BLaER1 treated with 17β-estradiol and CSF1 and Interleukin-3, amounts not matched to agents 10 nM and 100 nM (cell line): ENCODE measurements around the gene GPSM3.

Experiments
- H3K27ac ChIP-seq, 11 experiments: shearing (Covaris generic); formaldehyde crosslinking; 2 replicates each; pipeline ENCODE4 v1.8.1; 2022
- H3K27me3 ChIP-seq, 11 experiments: shearing (Covaris generic); formaldehyde crosslinking; 2 replicates each; pipeline ENCODE4 v1.8.1; 2022
- H3K36me3 ChIP-seq, 11 experiments: shearing (Covaris generic); formaldehyde crosslinking; 2 replicates each; pipeline ENCODE4 v1.8.1; 2022
- H3K4me1 ChIP-seq, 10 experiments: shearing (Covaris generic); formaldehyde crosslinking; 2 replicates each; pipeline ENCODE4 v1.8.1; 2022
- H3K4me2 ChIP-seq, 11 experiments: shearing (Covaris generic); formaldehyde crosslinking; 2 replicates each; pipeline ENCODE4 v1.8.1; 2022
- H3K4me3 ChIP-seq, 10 experiments: shearing (Covaris generic); formaldehyde crosslinking; 2 replicates each; pipeline ENCODE4 v1.8.1; 2022
- H3K9ac ChIP-seq, 11 experiments: shearing (Covaris generic); formaldehyde crosslinking; 2 replicates each; pipeline ENCODE4 v1.8.1; 2022
- H3K9me3 ChIP-seq, 11 experiments: shearing (Covaris generic); formaldehyde crosslinking; replicated peaks in 1 of 11; 2 replicates each; pipeline ENCODE4 v1.8.1; 2022
- H4K20me1 ChIP-seq, 11 experiments: shearing (Covaris generic); formaldehyde crosslinking; 2 replicates each; pipeline ENCODE4 v1.8.1; 2022
- Cebpa-rat ChIP-seq, 11 experiments: shearing (Covaris generic); IDR thresholded peaks; 2 replicates each; pipeline ENCODE4 v1.8.1; 2022

Gene GPSM3

DNA sequence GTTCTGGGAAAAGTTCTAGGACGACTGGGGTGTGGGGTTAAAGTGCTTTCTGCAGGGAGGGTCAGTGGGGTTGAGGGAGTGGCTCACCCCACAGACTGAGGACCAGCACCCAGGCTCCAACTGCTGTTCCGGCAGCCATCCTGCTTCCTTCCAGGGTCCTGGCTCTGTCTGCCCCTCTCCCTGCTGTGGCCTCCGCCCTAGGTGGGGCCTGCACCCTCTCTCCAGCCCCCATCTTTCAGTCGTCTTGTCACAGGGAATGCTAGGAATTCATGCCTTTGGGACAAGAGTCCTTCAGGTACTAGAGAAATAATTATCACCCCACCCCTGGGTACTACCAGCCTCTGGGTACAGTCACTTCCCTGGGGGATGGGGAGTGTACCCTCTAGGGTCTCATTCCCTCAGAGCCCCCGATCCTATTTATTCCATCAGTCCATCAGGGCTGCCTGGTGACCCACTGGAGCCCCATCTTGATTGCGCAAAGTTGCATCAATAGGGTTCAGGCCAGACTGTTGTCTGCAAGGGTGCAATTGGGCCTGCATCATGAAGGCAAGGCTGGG, 8.3 kb downstream of the GPSM3 start, which contains the start of gene AGER:
Gene AGER (minus strand): TSS at position 170 of the 557 bp plus-strand sequence. CDS start 31 bp downstream, at position 139.
- Histone ChIP-seq H3K4me2 (peak within 1 kb of the TSS in 2 of 11 experiments; percentile 26 to 95; a peak in 2 of 22 replicates), H3K27ac (peak within 1 kb of the TSS in 4 of 11 experiments; percentile 12 to 37 (median 29); a peak in 7 of 22 replicates), H3K27me3 (no peaks in the 10 kb centered on the region), H3K9ac (peak within 1 kb of the TSS in 10 of 11 experiments; percentile 26 to 66 (median 36); a peak in 12 of 22 replicates), H3K9me3 (no peaks in the 10 kb centered on the region), H4K20me1 (peaks cover 0 to 37% (median 7%) of the 10 kb centered on the region in 11 experiments; a peak in 9 of 22 replicates), H3K36me3 (peaks cover 66 to 81% (median 75%) of the 10 kb centered on the region in 11 experiments), H3K4me1 (peaks cover 42 to 88% (median 66%) of the 10 kb centered on the region in 10 experiments), H3K4me3 (no peak within 1 kb of the TSS)
- TF ChIP-seq Cebpa-rat (IDR thresholded peaks at IDR 0.05), result 0 out of 22 replicates have a peak, but pooled peaks of 1 of the 11 experiments have one; percentile 38

DNA sequence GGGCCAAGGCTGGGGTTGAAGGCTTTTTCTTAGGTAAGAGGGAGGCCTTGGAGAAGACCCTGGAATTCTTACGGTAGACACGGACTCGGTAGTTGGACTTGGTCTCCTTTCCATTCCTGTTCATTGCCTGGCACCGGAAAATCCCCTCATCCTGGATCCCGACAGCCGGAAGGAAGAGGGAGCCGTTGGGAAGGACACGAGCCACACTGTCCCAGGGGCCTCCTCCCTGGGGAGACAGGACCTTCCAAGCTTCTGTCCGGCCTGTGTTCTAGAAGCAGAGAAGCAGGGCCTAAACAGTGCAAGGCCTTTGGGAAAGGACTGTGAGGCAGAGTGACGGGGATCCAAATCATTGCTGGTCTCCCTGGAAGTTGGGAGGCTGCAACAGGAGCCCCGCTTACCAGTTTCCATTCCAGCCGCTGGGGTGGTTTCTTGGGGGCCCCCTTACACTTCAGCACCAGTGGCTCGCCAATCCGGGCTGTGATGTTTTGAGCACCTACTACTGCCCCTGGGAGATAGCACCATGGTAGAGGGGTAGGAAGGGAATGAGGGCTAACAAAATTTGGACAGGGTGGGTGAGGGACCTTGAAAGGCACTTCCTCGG, 8.9 kb downstream of the GPSM3 start:
- Histone ChIP-seq H3K36me3 (peaks cover 66 to 81% (median 75%) of the 10 kb centered on the region in 11 experiments), H3K4me1 (peaks cover 42 to 87% (median 65%) of the 10 kb centered on the region in 10 experiments), H3K4me3 (no peak overlapping the region), H3K9ac (peak overlapping the region in 10 of 11 experiments; percentile 5 to 66 (median 36); a peak in 12 of 22 replicates), H3K27me3 (no peaks in the 10 kb centered on the region), H3K9me3 (no peaks in the 10 kb centered on the region), H3K4me2 (peak overlapping the region in 1 of 11 experiments; percentile 26; a peak in 1 of 22 replicates), H4K20me1 (peaks cover 0 to 37% (median 7%) of the 10 kb centered on the region in 11 experiments; a peak in 9 of 22 replicates), H3K27ac (peak overlapping the region in 4 of 11 experiments; percentile 12 to 37 (median 22); a peak in 5 of 22 replicates)
- TF ChIP-seq Cebpa-rat (IDR thresholded peaks at IDR 0.05), result no peak

DNA sequence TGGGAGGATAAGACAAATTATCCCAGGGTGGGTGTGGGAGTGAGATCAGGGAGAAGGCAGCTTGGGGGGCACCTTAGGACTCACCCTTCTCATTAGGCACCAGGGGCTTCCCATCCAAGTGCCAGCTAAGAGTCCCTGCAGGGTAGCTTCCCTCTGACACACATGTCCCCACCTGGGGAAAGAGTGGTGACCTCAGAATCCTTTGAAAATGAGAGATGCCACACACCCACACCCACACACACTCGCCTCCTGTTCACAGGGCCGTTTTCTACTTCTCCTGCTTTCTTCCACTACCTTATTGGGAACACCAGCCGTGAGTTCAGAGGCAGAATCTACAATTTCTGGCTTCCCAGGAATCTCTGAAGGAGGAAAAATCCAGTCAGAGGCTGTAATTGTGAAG, 9.4 kb downstream of the GPSM3 start:
- peaks cover 62 to 76% (median 71%) of the 10 kb centered on the region in 11 experiments for H3K36me3 ChIP-seq

DNA sequence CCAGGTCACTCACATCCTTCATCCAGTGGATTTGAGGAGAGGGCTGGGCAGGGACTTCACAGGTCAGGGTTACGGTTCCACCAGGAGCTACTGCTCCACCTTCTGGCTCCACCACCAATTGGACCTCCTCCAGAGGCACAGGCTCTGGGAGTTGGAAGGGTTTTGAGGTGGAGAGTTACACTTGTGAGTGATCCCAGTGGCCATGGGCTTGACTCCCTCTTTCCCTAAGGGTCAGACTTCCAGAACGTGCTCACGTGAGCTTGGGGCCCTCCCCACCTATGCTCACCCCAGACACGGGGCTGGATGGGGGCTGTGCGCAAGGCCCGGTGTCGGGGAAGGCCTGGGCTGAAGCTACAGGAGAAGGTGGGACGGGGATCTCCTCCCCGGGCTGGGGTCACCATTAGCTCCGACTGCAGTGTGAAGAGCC, 9.9 kb downstream of the GPSM3 start:
- Histone ChIP-seq H3K27me3 (no peaks in the 10 kb centered on the region), H3K9ac (peak overlapping the region; percentile 7 to 66 (median 37); a peak in 17 of 22 replicates), H3K4me3 (no peak overlapping the region), H3K4me1 (peaks cover 32 to 77% (median 55%) of the 10 kb centered on the region in 10 experiments), H3K27ac (peak overlapping the region in 7 of 11 experiments; percentile 21 to 43 (median 37); a peak in 10 of 22 replicates), H3K36me3 (peaks cover 57 to 72% (median 67%) of the 10 kb centered on the region in 11 experiments), H3K4me2 (peak overlapping the region in 5 of 11 experiments; percentile 2 to 95 (median 46); a peak in 6 of 22 replicates), H4K20me1 (peaks cover 0 to 28% (median 7%) of the 10 kb centered on the region in 11 experiments; a peak in 9 of 22 replicates), H3K9me3 (no peaks in the 10 kb centered on the region)
- TF ChIP-seq Cebpa-rat (IDR thresholded peaks at IDR 0.05), result no peak

More for the DNA sequence above, 9.4 kb downstream of the GPSM3 start:
- TF ChIP-seq Cebpa-rat (IDR thresholded peaks at IDR 0.05), result no peak
- peaks cover 37 to 82% (median 60%) of the 10 kb centered on the region in 10 experiments for H3K4me1 ChIP-seq
- H3K4me2 ChIP-seq, result peak overlapping the region in 3 of 11 experiments; percentile 20 to 95 (median 46); a peak in 5 of 22 replicates
- H3K27me3 ChIP-seq, result no peaks in the 10 kb centered on the region
- H3K4me3 ChIP-seq, result no peak overlapping the region
- H4K20me1 ChIP-seq, result peaks cover 0 to 33% (median 7%) of the 10 kb centered on the region in 11 experiments; a peak in 9 of 22 replicates
- H3K27ac ChIP-seq, result peak overlapping the region in 5 of 11 experiments; percentile 12 to 38 (median 37); a peak in 6 of 22 replicates
- H3K9ac ChIP-seq, result peak overlapping the region in 10 of 11 experiments; percentile 7 to 66 (median 36); a peak in 16 of 22 replicates
- no peaks in the 10 kb centered on the region for H3K9me3 ChIP-seq

DNA sequence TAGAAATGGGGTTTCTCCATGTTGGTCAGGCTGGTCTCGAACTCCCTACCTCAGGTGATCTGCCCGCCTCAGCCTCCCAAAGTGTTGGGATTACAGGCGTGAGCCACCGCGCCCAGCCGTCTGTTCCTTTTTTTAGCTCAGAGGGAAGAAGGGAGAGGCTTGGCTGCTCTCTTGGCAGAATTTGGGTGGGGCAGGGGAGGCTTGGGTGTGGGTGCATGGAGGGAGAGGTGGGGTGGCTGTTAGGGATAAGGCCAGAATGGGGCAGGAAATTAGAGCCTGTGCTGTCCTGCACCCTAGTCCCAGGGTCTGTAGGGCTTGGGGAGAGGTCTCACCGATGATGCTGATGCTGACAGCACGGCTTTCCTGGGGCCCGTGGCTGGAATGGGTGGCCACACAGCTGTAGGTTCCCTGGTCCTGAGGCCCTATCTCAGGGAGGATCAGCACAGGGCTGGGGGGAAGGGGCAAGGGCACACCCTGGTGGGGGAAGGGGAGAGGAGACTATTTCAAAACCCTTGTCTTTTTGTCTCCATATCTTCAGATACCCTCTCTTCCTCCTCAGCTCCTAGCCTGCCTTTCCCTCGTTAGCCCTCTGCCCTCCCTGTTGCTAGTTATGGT, 10.4 kb downstream of the GPSM3 start:
- peak overlapping the region in 7 of 11 experiments; percentile 21 to 43 (median 37); a peak in 10 of 22 replicates for H3K27ac ChIP-seq
- H3K4me2 ChIP-seq, result peak overlapping the region in 5 of 11 experiments; percentile 2 to 95 (median 46); a peak in 6 of 22 replicates
- H3K36me3 ChIP-seq, result peaks cover 52 to 66% (median 61%) of the 10 kb centered on the region in 11 experiments
- peaks cover 0 to 24% (median 5%) of the 10 kb centered on the region in 11 experiments; a peak in 9 of 22 replicates for H4K20me1 ChIP-seq
- no peaks in the 10 kb centered on the region for H3K27me3 ChIP-seq
- peaks cover 31 to 75% (median 55%) of the 10 kb centered on the region in 10 experiments for H3K4me1 ChIP-seq
- no peak overlapping the region for H3K4me3 ChIP-seq
- H3K9ac ChIP-seq, result peak overlapping the region; percentile 7 to 66 (median 37); a peak in 16 of 22 replicates
- no peak for TF ChIP-seq Cebpa-rat (IDR thresholded peaks at IDR 0.05)
- no peaks in the 10 kb centered on the region for H3K9me3 ChIP-seq

DNA sequence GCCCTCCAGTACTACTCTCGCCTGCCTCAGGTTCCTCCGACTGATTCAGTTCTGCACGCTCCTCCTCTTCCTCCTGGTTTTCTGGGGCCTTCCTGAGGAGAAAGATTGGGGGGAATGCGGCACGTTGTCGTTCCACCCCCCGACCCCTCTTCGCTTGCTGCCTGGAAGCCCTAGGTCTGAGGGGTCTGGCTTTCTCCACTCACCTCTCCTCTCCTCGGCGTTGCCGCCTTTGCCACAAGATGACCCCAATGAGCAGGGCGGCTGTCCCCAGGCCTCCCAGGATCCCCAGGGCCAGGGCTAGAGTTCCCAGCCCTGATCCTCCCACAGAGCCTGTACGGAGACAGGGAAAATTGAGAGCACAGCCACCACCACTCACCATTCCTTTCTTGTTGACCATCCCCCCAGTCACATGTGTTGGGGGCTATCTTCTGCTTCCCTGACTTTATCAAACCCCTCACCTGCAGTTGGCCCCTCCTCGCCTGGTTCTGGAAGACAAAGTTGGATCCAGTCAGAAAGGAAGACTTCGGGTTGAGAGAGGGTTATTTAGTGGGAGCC, 11.2 kb downstream of the GPSM3 start:
- H3K4me1 ChIP-seq, result peaks cover 31 to 75% (median 55%) of the 10 kb centered on the region in 10 experiments
- H3K4me2 ChIP-seq, result peak overlapping the region in 5 of 11 experiments; percentile 46 to 95 (median 92); a peak in 5 of 22 replicates
- H3K27ac ChIP-seq, result peak overlapping the region in 1 of 11 experiments; percentile 4; a peak in 1 of 22 replicates
- H3K27me3 ChIP-seq, result no peaks in the 10 kb centered on the region
- peak overlapping the region in 5 of 11 experiments; percentile 1 to 43 (median 13); a peak in 3 of 22 replicates for H3K9ac ChIP-seq
- no peak overlapping the region for H3K4me3 ChIP-seq
- H4K20me1 ChIP-seq, result peaks cover 0 to 18% (median 0%) of the 10 kb centered on the region in 11 experiments; a peak in 6 of 22 replicates
- H3K9me3 ChIP-seq, result no peaks in the 10 kb centered on the region
- TF ChIP-seq Cebpa-rat (IDR thresholded peaks at IDR 0.05), result no peak
- peaks cover 44 to 58% (median 53%) of the 10 kb centered on the region in 11 experiments for H3K36me3 ChIP-seq

DNA sequence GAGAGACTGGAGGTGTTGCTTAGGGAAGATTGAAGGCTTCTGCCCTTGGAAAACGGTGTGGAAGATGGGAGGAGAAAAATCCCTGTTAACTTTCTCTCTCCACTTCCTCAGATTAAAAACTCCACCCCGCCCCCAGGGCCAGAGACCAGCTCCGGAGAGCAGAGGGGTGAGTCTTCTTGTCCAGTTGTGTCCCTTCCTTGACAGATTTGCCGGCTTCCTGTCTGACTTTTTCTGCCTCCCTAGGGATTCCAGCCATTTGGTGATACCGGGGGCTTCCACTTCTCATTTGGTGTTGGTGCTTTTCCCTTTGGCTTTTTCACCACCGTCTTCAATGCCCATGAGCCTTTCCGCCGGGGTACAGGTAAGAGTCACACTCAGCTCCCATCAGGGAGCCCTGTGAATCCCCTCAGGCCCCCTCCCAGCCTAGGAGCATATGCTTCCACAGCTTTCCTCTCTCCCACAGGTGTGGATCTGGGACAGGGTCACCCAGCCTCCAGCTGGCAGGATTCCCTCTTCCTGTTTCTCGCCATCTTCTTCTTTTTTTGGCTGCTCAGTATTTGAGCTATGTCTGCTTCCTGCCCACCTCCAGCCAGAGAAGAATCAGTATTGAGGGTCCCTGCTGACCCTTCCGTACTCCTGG, 12.6 kb downstream of the GPSM3 start:
- H3K9me3 ChIP-seq, result no peaks in the 10 kb centered on the region
- H3K4me2 ChIP-seq, result peak overlapping the region; percentile 88 to 99 (median 95)
- no peaks in the 10 kb centered on the region for H3K27me3 ChIP-seq
- H4K20me1 ChIP-seq, result peaks cover 0 to 18% (median 0%) of the 10 kb centered on the region in 11 experiments; a peak in 6 of 22 replicates
- peaks cover 39 to 53% (median 49%) of the 10 kb centered on the region in 11 experiments for H3K36me3 ChIP-seq
- peak overlapping the region in 9 of 11 experiments; percentile 80 to 90 (median 86); a peak in 9 of 22 replicates for H3K9ac ChIP-seq
- no peak for TF ChIP-seq Cebpa-rat (IDR thresholded peaks at IDR 0.05)
- H3K4me3 ChIP-seq, result peak overlapping the region; percentile 73 to 90 (median 80); a peak in 15 of 20 replicates
- H3K27ac ChIP-seq, result peak overlapping the region in 7 of 11 experiments; percentile 1 to 93 (median 86); a peak in 4 of 22 replicates
- H3K4me1 ChIP-seq, result peaks cover 38 to 78% (median 60%) of the 10 kb centered on the region in 10 experiments
